Measurements from ENCODE around the gene P2RX5.
A peak's percentile ranks its signal among the peaks of the same experiment; 100 is the strongest.
"Not testable (repeated sequence)": the region's sequence is repeated elsewhere in the genome, so short reads cannot be mapped to it uniquely, and the experiment has no call there.

Gene P2RX5

DNA sequence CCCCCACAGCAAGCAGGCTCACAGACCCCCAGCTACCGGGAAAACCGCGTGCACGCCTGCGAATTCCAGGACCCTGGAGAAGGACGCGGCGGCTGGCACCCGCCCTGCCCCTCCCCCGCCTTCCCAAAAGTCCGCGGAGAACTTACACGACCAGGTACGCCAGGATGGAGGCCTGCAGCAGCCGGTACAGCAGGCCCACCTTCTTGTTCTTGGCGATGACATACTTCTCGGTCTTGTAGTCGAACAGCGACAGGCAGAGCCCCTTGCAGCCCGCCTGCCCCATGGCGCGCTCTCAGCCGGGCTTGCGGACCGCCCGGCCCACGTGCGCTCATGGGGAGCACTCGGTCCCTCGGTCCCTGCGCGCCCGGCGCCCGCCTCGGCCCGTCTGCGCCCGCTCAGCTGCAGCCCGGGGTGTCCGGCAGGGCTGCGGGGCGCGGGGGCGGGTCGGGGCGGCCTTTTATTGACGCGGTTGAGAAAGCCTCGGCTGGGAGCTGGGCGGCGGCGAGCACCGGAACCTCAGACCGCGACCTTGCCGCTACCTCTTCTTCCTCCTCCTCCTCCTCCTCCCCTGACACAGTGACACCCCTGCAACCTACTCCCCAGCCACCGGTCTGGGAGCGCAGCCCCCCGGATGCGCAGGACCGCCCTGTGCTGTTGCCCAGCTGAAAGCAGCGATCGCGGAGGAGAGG is at the start of gene P2RX5:
P2RX5 (minus strand) TSS at position 433 of the 689 bp plus-strand sequence; CDS start at position 283, 150 bp downstream.
- peak in 1 of 2 experiments; percentile 44 for DNase-seq (ENCODE audit: low read depth in 2 of 2)

- no peak for DNase-seq (ENCODE audit: low read depth in 2 of 2)
Observed at GRCh38 chr17:3745071-3745470, 49.1 kb upstream of the P2RX5 start.

DNA sequence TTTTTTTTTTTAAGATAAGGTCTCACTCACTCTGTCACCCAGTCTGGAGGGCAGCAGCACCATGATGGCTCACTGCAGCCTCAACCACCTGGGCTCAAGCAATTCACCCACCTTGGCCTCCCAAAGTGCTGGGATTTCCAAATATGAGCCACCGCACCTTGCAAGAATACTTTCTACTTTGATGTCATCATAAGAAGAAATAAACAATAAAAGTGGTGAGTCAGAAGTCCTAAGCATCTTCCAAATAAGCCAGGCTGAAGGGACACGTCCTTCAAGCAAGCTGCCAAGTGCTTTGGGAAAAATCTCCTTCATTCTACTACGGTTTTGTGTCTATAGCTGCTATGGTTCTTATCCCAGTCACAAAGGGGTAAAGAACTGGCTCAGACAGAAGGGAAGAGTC is 48.1 kb upstream of the P2RX5 start:
- no peak for DNase-seq (ENCODE audit: low read depth in 2 of 2)

DNA sequence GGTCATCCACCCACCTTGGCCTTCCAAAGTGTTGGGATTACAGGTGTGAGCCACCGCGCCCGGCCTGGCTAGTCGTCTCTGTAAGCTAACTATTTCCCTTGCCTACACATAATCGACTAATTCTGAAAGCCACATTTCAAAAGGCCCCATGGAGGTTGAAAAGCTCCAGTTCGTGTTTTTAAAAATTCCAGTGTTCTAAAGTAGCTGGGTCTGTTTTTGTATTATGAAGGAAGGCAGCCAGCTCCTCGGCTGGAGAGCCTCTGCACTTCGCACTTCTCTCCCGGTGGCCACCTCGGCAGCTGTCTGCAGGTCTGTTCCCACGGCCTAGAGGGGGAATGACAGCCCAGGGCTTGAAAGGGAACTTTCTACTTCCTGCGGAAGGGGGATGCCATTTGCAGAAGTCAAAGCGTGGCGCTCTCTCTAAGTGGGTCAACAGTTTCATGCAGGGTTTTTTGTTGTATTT is 44.7 kb upstream of the P2RX5 start:
- no peak for DNase-seq (ENCODE audit: low read depth in 2 of 2)

GRCh38 chr17:3739422-3740124 is 43.6 kb upstream of the P2RX5 start:
- no peak for DNase-seq (ENCODE audit: low read depth in 2 of 2)

DNA sequence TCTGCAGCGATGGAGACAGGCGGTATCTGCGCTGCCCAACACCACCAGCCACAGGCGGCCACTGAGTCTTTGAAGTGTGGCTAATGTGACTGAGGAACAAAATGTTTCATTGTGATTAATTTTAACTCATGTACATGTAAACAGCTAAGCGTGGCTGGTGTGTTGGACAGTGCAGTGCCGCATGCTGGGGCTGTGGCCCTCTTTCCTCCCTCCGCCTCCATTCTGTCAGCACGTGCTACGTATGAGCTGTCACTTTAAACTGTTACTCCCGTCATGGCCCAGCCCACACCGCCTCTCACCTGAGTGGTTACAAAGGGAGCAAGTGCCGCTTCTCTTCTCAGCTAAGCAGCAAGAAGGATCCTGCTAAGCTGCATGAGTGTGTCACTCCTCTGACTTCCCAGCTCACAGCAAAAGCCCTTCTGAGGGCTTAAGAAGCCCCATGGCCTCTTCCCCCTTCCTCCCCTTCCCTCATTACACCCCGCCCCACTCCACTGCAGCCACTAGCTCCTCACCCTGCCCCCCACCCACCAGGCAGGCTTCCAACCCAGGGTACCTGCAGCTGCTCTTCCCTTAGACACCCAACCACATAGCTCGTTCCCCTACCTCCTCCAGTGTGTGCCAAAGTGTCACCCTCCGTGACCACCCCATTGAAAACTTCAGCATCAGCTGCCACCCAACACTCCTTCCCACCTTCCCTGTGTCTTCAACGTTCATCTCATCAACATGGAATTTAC is 42.8 kb upstream of the P2RX5 start:
- peak; percentile 52 to 58 for DNase-seq (ENCODE audit: low read depth in 2 of 2)

DNA sequence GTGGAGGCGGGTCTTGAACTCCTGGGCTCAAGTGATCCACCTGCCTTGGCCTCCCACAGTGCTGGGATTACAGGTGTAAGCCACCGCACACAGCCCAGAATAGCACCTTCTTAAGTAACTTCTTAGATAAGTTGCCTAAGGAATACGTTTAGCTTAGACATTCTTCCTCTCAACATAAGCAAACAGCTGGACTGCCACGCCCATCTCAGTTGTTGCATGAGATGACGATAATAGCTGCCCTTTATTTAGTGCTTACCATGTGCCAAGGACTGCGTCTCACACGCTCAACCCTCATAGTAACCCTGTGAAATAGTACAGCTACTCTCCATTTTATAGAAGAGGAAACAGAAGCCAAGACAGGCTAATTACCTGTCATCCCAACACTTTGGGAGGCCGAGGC is 39.6 kb upstream of the P2RX5 start:
- DNase-seq (ENCODE audit: low read depth in 2 of 2) = no peak

DNA sequence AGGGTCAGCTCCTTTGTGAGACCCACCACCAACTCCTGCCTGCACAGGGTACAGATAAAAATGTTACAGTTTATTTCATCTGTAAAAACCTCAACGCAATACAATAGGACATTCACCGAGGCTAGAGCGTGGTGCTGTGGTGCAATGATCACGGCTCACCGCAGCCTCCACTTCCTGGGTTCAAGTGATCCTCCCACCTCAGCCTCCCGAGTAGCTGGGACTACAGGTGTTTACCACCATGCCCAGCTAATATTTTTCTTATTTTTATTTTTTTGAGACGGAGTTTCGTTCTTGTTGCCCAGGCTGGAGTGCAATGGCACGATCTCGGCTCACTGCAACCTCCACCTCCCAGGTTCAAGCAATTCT is 38.9 kb upstream of the P2RX5 start:
- DNase-seq (ENCODE audit: low read depth in 2 of 2) = not testable (repeated sequence)

- no peak for DNase-seq (ENCODE audit: low read depth in 2 of 2)
Observed at GRCh38 chr17:3732210-3732621, 36.3 kb upstream of the P2RX5 start.

- no peak for DNase-seq (ENCODE audit: low read depth in 2 of 2)
Observed at GRCh38 chr17:3730881-3731429, 35.0 kb upstream of the P2RX5 start.

- no peak for DNase-seq (ENCODE audit: low read depth in 2 of 2)
Observed at GRCh38 chr17:3729881-3730280, 33.9 kb upstream of the P2RX5 start.

DNA sequence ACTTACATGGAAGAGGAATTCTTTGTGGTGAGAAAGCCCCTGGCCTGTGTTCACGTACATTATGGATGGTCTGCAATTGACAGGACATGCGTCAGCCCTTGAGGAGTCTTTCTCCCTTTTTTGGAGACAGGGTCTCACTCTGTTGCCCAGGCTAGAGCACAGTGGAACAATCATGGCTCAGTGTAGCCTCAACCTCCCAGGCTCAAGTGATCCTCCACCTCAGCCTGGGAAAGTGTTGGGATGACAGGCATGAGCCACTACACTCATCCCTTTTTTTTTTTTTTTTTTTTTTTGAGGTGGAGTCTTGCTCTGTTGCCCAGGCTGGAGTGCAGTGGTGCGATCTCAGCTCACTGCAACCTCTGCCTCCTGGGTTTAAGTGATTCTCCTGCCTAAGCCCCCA is 32.1 kb upstream of the P2RX5 start:
- DNase-seq (ENCODE audit: low read depth in 2 of 2) = not testable (repeated sequence)

- no peak for DNase-seq (ENCODE audit: low read depth in 2 of 2)
Observed at GRCh38 chr17:3727041-3727440, 31.1 kb upstream of the P2RX5 start.

GRCh38 chr17:3724378-3725077 is 28.6 kb upstream of the P2RX5 start:
- no peak for DNase-seq (ENCODE audit: low read depth in 2 of 2)

GRCh38 chr17:3723556-3724377 is 27.8 kb upstream of the P2RX5 start, which contains the start of gene HASPIN:
TSS of gene HASPIN (plus strand) at chr17:3723903. CDS start at chr17:3723936, 33 bp downstream.
- DNase-seq (ENCODE audit: low read depth in 2 of 2) = peak; percentile 79 to 88

- no peak for DNase-seq (ENCODE audit: low read depth in 2 of 2)
Observed at GRCh38 chr17:3723188-3723555, 27.2 kb upstream of the P2RX5 start.

GRCh38 chr17:3722716-3723115 is 26.8 kb upstream of the P2RX5 start:
- no peak for DNase-seq (ENCODE audit: low read depth in 2 of 2)

DNA sequence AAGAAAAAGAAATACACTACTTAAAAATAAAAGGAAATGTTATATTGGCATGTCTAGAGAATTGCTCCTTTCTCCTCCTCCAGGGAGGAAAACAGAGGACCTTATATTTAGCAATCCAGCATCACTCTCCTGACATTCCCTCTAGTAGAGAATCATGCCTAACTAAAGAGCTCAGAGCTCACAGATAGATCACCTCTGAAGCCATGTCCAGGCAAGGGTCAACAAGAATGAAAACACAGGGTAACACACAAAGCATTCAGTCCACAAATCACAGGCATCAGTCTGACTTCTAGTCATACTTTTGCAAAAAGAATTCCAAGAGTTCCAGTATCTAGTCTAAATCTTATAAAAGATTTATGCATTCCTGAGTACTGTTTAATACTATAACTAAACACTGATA is 23.3 kb upstream of the P2RX5 start:
- no peak for DNase-seq (ENCODE audit: low read depth in 2 of 2)

DNA sequence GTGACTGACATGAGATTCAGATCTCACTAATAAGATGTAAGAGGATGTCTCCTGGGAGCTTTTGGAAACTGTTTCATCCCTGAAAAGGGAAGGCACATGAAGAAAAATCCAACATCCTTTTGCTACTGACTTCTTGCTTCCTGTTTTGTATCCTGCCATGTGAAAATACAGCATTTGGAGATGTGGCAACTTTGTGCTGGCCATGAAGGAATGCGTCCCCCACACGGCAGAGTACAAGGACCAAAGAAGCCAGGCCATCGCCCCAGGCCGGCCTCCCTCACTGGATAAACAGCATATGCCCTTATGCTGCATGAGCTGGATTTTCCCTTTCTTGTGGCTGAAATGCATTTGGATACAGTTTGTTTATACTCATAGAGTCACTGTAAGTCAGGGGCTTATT is 22.2 kb upstream of the P2RX5 start:
- DNase-seq (ENCODE audit: low read depth in 2 of 2) = no peak

- DNase-seq (ENCODE audit: low read depth in 2 of 2) = no peak
Observed at GRCh38 chr17:3715296-3715695, 19.3 kb upstream of the P2RX5 start.
